Glutamatergic neuron (in vitro differentiated cells): ENCODE data around the gene A1CF. TPM values are rescaled to one million over a fixed set of nuclear protein-coding genes. Genes with fewer than 3 reads are reported as not detected.
"Not testable (repeated sequence)": the region's sequence is repeated elsewhere in the genome, so short reads cannot be mapped to it uniquely, and the experiment has no call there.

Source experiments
- DNase-seq: peaks from one replicate; pipeline ENCODE4 v3.0.0; 2022
- H3K27ac Mint-ChIP-seq: one replicate; pipeline ENCODE4 v1.8.0; 2020; ENCODE audit warnings: mild to moderate bottlenecking, mixed read lengths, inconsistent platforms; ENCODE audit not compliant: unreplicated experiment
- H3K27me3 Mint-ChIP-seq: one replicate; pipeline ENCODE4 v1.8.0; 2020; ENCODE audit warnings: mild to moderate bottlenecking, moderate library complexity, mixed read lengths, inconsistent platforms; ENCODE audit not compliant: unreplicated experiment
- H3K36me3 Mint-ChIP-seq: one replicate; pipeline ENCODE4 v1.8.0; 2020; ENCODE audit warnings: mild to moderate bottlenecking, mixed read lengths, inconsistent platforms; ENCODE audit not compliant: unreplicated experiment
- H3K4me1 Mint-ChIP-seq: one replicate; pipeline ENCODE4 v1.8.0; 2020; ENCODE audit warnings: mild to moderate bottlenecking, low read depth, mixed read lengths, inconsistent platforms; ENCODE audit not compliant: unreplicated experiment
- H3K4me3 Mint-ChIP-seq: one replicate; pipeline ENCODE4 v1.8.0; 2020; ENCODE audit warnings: mild to moderate bottlenecking, mixed read lengths, inconsistent platforms; ENCODE audit not compliant: unreplicated experiment
- H3K9me3 Mint-ChIP-seq: one replicate; pipeline ENCODE4 v1.8.0; 2020; ENCODE audit warnings: mild to moderate bottlenecking, moderate library complexity, mixed read lengths, inconsistent platforms; ENCODE audit not compliant: unreplicated experiment
- CTCF ChIP-seq: fragments of 200-600 bp; sonication (generic); IDR thresholded peaks from one replicate; pipeline ENCODE4 v1.5.0; 2021; ENCODE audit not compliant: partially characterized antibody, unreplicated experiment
- total RNA-seq: library from RNA; stranded (reverse); fragmentation: NEBNext Ultra II Directional; extraction: Animal tissue kit (Norgen Biotek cat#: 25700); gene quantifications from one replicate; pipeline ENCODE4 v1.2.1, GENCODE V29; 2021; ENCODE audit not compliant: unreplicated experiment

Gene A1CF
- total RNA-seq, 1 donor from 2014 or later: not detected

DNA sequence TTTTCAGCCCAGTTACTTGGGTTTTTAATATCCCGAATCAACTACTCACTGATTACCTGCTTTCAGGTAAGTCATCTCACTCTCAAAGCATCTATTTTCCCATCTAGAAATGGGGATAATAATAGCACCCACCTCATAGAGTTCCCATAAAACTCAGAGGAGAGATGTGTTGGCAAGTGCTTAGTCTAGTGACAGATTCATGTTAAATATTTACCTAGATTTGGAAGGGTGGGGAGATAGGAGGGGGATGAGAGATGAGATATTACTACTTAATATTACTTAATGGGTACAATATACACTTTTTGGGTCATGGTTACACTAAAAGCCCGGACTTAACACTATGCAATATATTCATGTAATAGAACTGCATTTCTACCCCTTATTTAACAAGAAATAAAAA is 7.0 kb upstream of the A1CF start:
- Mint-ChIP-seq H3K27me3 (no peaks in the 10 kb centered on the region), H3K36me3 (no peaks in the 10 kb centered on the region), H3K9me3 (no peaks in the 10 kb centered on the region), H3K4me1 (no peaks in the 10 kb centered on the region), H3K27ac (no peak overlapping the region), H3K4me3 (no peak overlapping the region)
- DNase-seq: no peak
- no peak for TF ChIP-seq CTCF

DNA sequence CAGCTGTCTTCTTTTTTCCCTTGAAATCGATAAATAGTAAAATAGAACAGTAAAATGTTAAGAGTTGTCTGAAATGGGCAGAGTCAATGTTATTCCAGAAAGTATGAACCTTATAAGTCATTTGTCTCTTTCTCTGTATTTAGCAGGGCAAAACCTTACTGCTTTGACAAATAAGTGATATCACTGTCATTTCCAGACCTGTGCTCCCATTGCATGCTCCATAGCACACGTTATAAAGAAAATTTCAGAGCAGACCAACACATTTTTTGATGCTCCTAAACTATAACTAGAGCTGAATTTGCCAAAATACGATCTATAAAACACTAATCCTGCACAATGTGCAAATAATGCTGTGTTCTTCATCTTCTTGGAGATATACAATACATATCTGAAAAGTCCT is 1.1 kb downstream of the A1CF start:
- no peak for DNase-seq
- Mint-ChIP-seq H3K4me1 (peaks cover under 1% of the 10 kb centered on the region), H3K4me3 (no peak overlapping the region), H3K9me3 (peaks cover 1% of the 10 kb centered on the region), H3K36me3 (no peaks in the 10 kb centered on the region), H3K27me3 (no peaks in the 10 kb centered on the region), H3K27ac (no peak overlapping the region)
- no peak for TF ChIP-seq CTCF

- no peak overlapping the region for H3K27ac Mint-ChIP-seq
- H3K36me3 Mint-ChIP-seq: no peaks in the 10 kb centered on the region
- no peak overlapping the region for H3K4me3 Mint-ChIP-seq
- H3K27me3 Mint-ChIP-seq: no peaks in the 10 kb centered on the region
- peaks cover 2% of the 10 kb centered on the region for H3K9me3 Mint-ChIP-seq
- peaks cover 2% of the 10 kb centered on the region for H3K4me1 Mint-ChIP-seq
- TF ChIP-seq CTCF: no peak
- DNase-seq: no peak
Observed at GRCh38 chr10:50883629-50884028, 1.8 kb downstream of the A1CF start.

DNA sequence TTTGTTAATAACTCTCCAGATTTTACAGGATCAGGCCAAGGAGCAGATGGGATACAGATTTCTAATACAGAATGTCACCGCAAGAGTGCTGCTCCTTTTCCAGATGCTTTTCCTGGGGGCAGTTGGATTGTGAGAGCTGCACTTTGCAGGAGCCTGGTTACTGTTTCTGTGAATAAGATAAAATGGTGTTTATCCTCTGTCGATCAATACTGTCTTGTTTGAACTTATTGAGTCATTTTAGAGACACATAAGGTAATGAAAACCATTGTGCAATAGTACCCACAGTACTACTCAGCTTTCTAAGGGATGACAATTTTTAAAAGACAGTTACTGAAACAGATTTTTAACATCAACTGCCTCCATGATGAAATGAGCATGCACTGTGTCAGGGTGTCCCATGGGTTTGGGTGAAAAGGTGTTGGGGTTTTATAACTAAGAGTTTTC is 2.9 kb downstream of the A1CF start:
- no peak for DNase-seq
- no peaks in the 10 kb centered on the region for H3K27me3 Mint-ChIP-seq
- TF ChIP-seq CTCF: no peak
- no peak overlapping the region for H3K27ac Mint-ChIP-seq
- no peak overlapping the region for H3K4me3 Mint-ChIP-seq
- H3K36me3 Mint-ChIP-seq: no peaks in the 10 kb centered on the region
- peaks cover 2% of the 10 kb centered on the region for H3K4me1 Mint-ChIP-seq
- H3K9me3 Mint-ChIP-seq: peaks cover 2% of the 10 kb centered on the region

DNA sequence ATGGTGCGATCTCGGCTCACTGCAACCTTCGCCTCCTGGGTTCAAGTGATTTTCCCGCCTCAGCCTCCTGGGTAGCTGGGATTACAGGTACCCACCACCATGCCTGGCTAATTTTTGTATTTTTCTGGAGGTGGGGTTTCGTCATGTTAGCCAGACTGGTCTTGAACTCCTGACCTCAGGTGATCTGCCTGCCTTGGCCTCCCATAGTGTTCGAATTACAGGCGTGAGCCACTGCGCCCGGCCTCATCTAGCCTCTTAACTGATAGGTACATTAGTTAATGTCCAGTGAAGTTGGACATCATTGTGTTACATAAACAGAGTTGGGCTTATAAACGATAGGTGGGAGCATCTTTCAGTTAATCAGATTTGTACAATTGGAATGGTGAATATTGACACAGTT is 4.4 kb downstream of the A1CF start:
- H3K4me1 Mint-ChIP-seq, H3K9me3 Mint-ChIP-seq, DNase-seq, H3K27me3 Mint-ChIP-seq, H3K36me3 Mint-ChIP-seq, H3K27ac Mint-ChIP-seq, H3K4me3 Mint-ChIP-seq: not testable (repeated sequence)

DNA sequence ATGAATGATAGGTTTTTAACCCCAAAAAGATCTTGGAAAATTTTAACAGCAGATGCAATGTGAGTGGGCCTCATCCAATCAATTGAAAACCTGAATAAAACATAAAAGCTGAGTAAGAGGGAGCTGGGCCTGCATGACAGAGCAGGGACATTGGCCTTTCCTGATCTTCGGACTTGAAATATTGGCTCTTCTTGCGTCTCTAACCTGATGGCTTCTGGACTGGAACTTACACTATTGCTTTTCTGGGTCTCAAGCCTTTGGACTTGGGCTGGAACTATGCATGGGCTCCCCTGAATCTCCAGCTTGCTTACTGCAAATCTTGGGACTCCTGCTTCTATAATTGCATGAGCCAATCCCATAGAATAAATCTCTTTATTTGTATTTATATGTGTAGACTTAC is 9.0 kb downstream of the A1CF start:
- H3K36me3 Mint-ChIP-seq: no peaks in the 10 kb centered on the region
- no peak overlapping the region for H3K27ac Mint-ChIP-seq
- H3K9me3 Mint-ChIP-seq: peaks cover 2% of the 10 kb centered on the region
- no peak for TF ChIP-seq CTCF
- no peaks in the 10 kb centered on the region for H3K27me3 Mint-ChIP-seq
- H3K4me3 Mint-ChIP-seq: no peak overlapping the region
- DNase-seq: no peak
- peaks cover 2% of the 10 kb centered on the region for H3K4me1 Mint-ChIP-seq
